SK-N-DZ (cell line): ENCODE measurements around the gene STRA6.

Experiments
- DNase-seq: peaks from one replicate; pipeline ENCODE4 v3.0.0-alpha.2; 2015; ENCODE audit warnings: low spot score

STRA6 gene

DNA sequence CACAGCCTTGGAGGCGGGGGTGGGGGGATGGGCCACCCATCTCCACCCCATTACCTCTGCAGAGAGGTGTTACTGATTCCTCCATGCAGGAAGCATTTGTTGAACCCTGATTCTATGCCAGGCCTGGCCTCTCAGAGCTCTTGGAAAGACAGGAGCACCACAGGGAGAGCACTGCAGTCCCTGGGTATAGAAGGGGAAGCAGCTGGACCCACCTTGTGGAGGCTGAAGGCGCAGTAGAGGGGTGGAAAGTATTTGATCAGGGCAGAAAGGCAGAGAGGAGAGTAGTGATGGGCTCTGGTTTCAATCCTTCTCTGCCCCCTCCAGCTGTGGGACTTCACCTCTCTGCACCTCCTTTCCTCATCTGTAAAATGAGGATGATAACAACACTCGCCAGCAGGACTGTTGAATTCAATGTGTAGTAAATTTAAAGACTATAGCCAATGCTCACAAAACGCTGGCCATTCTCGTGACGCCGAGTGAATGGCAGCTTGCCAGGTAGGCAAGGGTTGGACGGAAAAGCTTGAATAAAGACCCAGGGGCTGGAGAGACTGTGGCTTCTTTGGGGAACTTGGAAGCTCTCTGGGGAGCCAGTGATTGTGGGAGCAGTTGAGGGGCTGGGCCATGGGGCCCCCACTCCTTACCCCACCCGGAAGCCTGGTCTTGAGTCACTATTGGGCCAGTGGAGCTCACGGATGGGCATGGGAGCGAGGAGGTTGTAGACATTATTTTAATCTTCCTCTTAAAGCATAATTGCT lies 25.6 kb upstream of the STRA6 start:
- DNase-seq: no peak

DNA sequence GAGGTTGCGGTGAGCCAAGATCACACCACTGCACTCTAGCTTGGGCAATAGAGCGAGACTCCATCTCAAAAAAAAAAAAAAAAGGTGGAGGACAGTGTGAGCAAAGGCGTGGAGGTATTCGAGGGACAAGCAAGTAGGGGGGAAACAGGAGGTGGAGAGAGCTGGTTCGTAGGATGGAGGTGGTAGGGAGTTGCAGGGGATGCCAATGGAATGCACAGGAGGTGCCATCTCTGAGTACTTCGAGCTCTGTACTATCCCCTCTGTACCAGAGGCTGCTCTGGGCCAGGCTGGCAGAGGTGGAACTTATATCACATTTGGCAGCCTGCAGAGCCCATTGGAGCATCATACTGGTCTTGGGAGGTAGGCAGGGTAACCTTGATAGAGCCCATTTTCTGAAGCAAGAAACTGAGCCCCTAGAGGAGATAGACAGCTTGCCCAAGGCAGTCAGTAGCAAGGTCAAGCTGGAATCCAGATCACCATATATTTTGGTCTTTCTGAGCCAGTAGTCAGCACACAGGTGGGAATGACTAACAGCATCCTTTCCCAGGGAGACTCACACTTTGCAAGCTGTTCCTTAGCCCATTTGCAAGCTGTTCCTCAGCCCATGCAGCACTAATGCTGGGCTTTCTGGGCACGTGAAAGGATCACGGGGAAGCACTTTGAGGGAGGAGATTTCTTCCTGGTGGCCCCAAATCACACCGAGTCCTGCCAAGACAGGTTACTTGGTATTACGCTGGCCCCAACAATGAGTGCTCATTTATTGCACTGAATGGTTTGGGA lies 24.4 kb upstream of the STRA6 start:
- DNase-seq: no peak

DNA sequence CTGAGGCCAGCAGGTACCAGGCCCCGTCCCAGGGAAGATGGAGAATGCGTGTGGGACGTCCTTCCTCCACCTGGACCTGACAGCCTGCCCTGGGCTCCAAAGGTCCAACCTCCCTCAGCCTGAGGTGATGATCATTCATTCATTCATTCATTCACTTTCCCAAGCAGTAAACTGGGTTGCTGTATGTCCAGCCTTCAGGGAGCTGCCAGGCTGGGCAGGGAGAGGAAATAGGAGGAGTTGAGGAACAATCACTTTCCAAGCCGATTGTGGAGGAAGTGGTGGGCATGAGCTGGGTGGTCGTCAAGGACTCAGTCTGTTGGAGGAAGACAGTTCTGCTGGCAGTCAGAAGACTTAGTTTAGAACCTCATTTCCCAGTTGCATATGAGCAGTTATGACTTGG lies 23.3 kb upstream of the STRA6 start:
- DNase-seq: no peak

DNA sequence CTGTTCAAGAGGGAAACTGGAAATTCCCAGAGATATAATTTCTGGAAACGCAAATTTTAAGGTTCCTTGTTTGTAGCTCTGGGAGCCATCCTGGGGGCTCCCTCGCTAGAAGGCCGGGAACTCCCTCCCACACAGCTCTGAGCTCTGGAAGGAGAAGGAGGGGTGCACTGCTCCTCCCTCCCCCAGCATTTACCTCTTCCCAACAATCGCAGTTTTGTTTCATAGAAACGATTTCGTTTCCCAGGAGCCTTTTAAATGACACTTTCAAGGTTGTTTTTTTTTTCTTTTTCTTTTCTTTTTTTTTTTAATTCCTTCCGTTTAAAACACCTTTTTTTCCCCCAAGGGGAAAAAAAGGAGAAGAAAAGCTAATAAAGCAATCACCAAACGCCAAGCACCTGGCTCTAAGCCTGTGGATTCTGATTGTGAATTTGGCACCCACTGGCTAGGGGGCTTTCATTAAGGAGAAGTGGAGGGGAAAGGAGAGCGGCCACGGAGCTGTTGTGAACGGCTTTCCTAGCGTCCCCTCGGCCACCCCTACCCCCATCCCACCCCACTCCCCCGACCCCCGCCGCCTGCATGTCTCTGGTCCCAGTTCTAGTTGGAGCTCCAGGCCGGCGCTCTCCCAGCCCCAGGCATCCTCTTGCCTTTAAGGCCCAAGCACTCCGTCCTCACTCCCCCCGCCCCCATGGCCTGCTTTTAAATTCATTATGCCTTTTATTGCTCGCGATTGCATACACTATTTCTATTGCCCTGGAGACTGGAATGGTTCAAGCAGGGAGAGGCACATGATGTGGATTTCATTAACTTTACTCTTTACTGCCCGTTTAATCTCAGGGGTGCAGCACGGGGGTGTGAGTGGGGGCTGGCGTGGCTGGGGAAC lies 19.9 kb upstream of the STRA6 start:
- no peak for DNase-seq

DNA sequence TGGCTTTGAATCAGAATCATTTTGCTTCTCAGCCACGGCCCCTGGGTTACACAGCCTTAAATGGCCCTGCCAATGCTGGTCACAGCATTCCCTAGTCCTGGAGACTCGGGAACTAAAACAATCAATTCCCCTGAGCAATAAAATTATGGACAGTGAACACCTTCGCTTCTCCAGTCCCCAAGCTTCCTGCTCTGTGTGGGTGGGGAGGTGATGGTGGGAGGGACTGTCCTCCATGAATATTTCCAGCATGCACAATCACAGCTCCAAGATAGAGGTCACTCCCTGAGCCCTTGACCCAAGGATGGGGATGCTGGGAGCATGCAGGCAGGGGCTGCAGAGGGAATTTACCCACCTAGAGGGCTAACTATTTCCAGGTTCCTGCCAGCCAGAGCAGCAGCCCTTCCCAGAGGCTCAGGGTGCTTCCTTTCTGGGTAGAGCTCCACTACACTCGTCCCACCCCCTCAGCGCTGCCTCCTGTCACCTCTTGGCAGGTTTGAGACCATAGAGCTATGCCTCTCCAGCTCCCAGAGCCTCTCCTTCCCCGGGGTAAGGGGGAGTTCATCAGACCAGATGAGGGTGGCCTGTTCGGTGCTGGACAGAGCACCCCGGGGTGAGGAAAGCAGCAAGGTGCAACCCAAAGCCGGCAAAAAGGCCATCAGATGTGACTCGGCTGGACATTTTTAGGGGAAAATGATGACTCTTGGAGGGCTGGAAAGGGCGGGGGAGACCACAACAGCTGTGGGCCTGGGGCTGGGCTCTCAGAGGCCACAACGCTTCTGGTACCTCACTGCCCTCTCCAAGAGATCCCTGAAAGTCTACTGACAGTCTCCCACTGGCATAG lies 19.0 kb upstream of the STRA6 start:
- DNase-seq: no peak

DNA sequence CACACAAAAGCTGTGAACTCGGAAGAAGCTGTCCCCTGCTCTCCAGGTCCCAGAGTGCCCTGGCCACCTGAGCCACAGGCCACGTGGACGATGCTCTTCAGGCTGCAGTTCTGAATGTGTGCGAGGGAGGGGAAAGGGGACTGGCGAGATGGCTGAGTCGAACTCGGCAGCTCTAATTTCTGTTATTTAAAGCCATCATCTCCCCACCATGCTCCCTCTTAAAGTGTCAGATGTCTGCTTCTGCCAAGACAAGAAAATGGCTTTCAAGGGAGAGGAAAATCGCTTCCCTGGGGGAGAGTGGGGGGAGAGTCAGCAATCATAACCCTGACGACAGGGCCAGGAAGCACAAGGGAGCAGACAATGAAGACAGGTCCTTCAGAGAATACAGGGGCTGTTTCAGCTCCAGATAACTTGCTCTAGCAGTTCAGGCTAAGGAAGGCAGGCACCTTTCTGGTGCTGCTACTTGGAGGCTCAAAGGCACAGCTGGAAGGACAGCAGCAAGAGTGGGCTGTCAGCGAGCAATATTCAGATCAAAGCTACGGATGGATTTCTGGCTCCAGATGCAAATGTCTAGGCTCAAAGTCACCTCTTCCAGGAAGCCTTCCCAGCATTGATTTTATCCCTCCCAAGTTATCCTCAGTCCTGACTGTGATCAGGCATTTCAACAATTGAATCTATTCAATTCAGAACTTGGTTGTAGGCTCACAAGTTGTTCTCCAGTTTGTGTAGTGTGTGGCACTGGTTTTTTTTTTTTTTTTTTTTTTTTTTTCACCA lies 18.1 kb upstream of the STRA6 start:
- DNase-seq: peak; percentile 53

DNA sequence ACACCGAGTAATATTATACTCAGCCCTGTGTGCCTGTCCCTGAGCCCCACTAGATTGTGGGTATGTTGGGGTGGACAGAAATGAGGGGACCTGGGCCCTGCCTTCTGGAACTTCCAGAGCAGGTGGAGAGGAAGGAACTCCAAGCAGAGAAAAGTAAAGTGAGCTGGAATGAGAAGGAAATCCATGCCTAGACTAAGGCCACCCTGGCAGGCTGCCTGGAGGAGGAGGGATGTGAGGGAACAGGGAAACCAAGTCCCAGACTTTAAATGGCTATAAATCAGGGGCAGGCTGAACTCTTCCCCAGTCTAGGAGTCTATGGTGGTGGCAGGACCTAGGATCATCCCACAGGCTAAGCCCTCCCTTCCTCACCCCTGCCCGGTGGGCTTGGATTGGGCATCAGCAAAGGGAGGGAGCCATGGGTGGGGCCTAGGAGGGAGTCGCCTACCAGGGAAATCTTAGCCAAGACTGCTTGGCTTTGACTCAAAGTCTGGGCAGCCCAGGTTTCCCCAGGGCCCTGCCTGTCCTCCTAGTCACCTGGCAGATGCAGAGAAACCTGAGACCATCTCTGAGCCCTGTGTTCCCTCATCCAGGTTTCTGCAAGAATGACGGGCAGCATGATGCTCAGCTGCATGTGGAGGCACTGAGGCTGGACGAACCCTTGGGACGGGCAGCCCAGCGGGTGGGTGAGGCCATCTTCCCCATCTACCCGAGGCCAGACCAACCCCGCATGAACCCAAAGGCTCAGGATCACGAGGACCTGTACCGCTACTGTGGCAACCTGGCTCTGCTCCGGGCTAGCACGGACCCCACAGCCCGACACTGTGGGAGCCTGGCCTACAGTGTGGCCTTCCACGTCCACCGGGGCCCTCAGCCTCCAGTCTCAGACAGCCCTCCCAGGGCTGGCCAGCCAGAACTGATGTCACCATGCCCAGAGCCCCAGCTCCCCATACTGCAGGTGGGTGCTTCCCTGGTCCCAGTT lies 15.6 kb upstream of the STRA6 start:
- DNase-seq: no peak

DNA sequence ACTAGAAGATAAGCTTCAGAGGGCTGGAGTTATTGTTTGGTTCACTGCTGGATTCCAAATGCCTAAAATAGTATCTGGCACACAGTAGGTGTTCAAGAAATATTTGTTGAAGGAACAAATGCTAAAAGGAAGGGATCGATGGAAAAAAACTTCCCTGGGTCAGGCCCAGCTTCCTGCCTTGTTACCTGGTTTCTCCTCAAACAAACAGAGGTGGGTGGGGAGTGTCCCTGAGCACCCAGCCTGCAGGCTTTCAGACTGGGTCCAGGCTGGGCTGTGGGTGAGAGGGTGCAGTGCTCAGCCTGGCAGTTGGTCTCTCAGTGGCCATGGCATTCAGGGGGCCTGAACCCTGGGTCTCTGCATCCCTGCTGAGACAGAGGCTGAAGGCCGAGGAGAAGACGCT lies 14.4 kb upstream of the STRA6 start:
- no peak for DNase-seq

DNA sequence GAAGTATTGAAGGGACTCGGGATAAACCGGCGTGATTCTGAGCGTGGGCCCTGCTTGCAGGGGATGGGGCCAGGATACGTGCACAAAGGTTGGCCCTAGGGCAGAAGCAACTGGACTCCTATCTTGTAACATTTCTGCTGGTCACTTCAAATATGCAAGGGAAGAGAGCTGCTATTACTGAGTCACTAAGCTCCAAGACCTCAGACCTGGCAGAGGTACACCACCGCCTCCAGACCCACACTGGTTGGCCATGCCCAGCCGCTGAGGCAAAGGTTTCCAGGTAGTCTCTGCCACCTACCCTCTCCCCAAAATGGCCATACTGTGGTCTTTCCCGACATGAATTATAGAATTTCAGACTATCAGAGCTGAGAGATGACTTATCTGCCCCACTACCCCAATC lies 13.4 kb upstream of the STRA6 start:
- no peak for DNase-seq

DNA sequence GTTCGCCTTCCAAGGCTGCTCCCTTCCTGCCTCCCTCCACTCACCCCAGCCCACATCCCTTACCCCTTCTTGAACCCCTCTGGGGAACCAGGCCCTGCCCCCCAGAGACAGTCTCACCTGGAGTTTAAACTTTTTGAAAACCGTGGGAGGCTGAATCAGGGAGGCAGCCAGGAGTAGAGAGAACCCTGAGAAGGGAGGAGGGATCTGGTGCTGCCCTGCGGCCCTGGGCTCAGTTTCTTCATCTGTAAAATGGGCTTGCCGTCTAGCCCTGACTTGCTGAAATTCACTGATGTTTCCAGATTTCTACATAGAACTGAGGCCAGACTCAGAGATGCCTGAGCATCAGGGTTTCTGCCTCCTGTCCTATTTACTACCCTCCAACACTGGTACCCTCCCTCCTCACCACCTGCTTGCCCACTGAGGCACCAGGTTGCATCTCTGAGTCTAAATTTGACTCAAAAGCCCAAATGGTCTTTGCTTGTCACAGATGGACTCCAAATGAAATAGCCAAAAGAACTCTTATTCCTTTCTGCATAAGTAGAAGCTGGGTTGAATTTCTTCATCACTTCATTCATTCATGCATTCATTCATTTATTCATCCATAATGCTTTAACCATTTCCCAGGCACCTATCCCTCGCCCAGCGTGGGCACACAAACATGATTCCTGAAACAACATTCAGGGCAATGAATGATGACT lies 11.9 kb upstream of the STRA6 start:
- DNase-seq: no peak

DNA sequence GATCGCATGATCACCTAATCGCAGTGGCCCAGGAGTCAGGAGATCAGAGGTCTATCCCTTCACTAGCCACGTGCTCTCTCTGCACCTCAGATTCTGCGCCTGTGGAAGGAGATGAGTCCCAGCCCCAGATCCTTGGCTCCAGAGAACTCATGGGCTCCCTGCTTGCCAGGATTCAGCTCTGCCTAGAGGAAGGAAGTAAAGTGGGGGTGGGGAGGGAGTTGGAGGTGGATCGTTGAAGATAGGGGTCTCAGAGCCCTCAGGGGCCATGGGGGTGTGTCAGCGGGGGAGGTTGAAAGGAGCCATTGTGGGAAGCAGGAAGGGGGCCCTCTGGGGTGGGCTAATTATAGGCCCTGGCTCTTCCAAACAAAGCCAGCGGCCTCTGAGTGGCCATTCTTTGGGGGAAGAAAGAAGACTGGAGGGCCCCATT lies 11.3 kb upstream of the STRA6 start:
- no peak for DNase-seq

DNA sequence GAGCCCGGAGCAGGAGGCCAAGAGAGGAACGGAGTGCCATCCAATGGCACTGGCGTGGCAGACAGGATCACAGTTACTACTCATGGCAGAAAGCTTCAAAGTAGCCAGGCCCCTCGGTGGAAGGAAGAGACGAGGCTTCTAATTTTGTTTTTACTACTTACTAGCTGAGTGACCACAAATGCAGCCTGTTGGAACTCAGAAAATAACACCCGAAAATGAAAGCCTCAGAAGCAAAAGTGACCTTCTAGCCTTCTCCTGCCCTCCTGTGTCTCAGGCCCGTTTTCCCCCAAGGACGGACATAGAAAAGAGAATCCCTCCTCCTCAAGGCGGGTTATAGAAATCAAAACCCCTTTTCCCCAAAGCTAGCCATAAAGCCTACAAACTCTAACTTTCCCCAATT lies 9.9 kb upstream of the STRA6 start:
- no peak for DNase-seq

DNA sequence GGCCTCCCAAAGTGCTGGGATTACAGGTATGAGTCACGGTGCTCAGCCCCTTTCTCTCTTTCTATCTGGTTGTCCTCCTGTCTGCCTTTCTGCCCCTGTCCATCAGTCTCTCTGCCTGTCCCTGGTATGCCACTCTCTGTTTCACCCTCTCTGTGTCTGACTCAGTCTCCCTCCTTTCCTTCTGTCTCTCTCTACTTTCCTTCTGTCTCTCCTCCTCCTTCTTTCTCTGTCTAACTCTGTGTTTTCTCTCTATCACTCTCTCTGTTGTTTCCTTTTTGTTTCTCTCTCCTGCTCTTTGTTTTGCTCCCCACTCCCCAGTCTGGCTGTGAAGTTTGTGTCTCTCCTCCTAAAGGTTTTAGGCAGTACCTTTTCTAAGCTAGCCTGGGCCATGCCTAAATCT lies 9.1 kb upstream of the STRA6 start:
- DNase-seq: no peak

DNA sequence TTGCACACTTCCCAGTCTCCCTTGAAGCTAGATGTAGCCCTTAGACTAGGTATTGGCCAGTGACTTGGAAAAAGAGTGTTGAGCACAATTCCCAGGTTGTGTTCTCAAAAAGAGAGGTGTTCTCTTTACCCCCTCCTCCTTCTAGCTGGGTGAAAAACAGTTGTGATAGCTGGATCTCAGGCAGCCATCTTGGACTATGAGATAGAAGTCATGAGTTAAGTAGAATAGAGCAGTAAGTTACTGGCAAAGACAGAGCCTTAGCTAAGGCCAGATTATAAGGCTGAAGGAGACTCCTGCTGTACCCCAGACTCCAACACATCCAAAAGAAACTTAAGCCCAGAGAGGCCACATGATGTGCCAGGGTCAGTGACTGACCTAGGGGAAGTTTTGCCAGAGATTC lies 8.1 kb upstream of the STRA6 start:
- DNase-seq: no peak

DNA sequence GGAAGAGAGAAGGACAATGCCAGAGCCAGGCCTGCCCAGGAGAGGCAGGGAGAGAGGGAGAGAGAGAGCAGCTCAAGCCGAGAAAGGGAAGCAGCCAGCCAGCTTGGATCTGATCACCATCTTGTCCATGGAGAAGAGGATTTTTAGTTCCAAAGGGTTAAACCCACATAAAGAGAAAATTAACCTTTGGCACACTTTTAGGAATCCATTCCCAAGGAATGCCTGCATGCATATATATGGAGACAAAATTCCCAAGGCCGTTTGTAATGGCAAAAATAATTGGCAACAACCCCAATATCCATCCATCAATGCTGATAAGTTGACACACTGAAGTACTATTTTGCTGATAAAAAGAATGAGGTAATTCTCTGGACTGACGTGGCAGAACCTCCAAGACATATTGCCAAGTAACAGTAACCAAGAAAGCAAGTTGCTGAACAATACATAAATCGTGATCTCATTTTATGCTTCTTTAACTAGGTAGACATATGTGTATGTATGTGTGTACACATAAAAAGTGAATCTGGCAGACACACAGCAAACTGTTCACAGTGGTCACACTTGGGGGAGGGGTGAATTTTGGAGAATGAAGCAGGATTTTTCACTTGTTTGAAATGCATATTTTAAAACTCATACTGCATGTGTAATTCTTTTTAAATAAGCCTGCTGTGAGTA lies 7.5 kb upstream of the STRA6 start:
- no peak for DNase-seq

DNA sequence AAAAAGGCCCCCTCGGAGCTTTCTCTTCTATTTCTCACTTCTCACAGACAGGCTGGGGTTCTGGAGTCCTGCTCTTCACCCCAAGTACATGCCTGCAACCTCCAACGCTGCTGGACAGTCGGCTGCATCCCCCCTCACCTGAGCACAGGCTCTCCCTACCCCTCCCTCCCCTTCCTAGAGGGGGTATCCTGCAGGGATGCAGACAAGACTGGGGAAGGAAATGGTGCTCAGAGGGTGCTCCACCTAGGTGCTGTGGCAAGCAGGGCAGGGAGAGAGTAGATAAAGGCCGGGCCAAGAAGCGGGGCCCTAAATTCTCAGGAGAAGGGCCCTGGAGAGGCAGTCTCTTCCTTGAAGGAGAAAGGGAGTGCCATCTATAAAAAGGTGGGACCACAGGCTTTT lies 7.0 kb upstream of the STRA6 start:
- no peak for DNase-seq

DNA sequence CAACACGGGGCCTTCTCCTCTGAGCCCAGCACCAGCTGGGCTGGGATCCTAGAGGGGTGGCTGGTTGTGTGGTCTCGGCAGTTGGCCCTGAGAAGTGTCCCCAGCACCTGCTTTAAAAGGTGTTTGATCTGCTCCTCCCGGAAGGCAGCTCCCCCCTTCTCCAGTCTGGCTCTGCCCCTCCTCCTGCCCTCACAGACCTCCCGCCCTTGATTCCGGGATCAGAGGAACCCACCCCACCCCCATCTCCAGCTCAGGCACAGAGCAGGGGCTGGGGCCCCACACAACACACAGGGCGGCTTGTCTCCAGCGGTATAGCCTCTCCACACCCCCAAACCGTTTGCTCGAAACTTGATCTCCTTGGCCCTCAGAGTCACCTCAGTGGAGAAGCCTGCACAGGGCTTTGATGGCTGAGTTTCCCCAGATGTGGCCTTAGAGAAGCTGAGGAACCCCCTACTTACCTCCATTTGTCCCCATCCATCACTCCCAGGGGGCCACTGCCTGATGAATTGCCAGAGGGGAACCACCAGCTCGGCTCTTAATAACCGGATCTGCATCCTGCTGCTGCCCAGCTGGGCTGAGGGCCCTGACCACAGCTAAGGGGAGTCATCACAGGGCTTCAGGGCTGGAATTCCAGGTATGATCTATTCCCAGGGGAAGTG lies 6.4 kb upstream of the STRA6 start:
- peak; percentile 62 for DNase-seq

DNA sequence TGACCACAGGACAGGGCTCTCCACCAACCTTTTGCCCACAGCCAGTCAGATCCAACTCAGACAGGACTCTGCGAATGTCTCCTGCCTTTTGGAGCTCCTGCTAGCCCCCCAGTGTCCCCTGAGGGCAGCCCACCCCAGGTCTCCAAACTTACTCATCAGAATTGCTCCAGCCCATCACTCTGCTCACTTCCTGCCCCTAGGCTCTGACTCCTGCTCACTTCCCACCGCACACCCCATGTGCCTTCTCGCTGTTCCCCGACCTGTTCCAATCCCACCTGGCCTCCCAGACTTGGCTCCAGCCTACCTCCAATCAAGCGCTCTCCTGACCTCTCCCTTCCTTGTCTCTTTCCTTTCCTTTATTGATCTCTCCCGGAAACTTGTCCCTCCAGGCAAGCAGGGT lies 5.9 kb upstream of the STRA6 start:
- no peak for DNase-seq
